ENCODE measurements around the gene FLNC.
A peak's percentile ranks its signal among the peaks of the same experiment; 100 is the strongest.

The FLNC gene

GRCh38 chr7:128826916-128827247, 3.3 kb upstream of the FLNC start:
- no peak overlapping the region for H3K4me3 ChIP-seq (ENCODE audit: low read depth, low read length)
- H3K36me3 ChIP-seq: no peaks in the 10 kb centered on the region
- H3K9me3 ChIP-seq (ENCODE audit: severe bottlenecking): no peaks in the 10 kb centered on the region
- H3K27ac ChIP-seq: no peak overlapping the region
- TF ChIP-seq, protein P1, sequence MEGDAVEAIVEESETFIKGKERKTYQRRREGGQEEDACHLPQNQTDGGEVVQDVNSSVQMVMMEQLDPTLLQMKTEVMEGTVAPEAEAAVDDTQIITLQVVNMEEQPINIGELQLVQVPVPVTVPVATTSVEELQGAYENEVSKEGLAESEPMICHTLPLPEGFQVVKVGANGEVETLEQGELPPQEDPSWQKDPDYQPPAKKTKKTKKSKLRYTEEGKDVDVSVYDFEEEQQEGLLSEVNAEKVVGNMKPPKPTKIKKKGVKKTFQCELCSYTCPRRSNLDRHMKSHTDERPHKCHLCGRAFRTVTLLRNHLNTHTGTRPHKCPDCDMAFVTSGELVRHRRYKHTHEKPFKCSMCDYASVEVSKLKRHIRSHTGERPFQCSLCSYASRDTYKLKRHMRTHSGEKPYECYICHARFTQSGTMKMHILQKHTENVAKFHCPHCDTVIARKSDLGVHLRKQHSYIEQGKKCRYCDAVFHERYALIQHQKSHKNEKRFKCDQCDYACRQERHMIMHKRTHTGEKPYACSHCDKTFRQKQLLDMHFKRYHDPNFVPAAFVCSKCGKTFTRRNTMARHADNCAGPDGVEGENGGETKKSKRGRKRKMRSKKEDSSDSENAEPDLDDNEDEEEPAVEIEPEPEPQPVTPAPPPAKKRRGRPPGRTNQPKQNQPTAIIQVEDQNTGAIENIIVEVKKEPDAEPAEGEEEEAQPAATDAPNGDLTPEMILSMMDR (IDR thresholded peaks at IDR 0.05; ENCODE audit: low read depth, low read length): no peak
- no peaks in the 10 kb centered on the region for H3K27me3 ChIP-seq (ENCODE audit: insufficient read depth, low read depth, severe bottlenecking)
- DNase-seq: no peak

- Histone ChIP-seq H3K27me3 (ENCODE audit: insufficient read depth, low read depth, severe bottlenecking) (no peaks in the 10 kb centered on the region), H3K36me3 (no peaks in the 10 kb centered on the region), H3K27ac (no peak overlapping the region), H3K9me3 (ENCODE audit: severe bottlenecking) (no peaks in the 10 kb centered on the region), H3K4me3 (ENCODE audit: low read depth, low read length) (no peak overlapping the region)
- DNase-seq: no peak
- TF ChIP-seq, protein P1 (IDR thresholded peaks at IDR 0.05; ENCODE audit: low read depth, low read length): no peak
Observed at GRCh38 chr7:128827248-128827958, 2.8 kb upstream of the FLNC start.

DNA sequence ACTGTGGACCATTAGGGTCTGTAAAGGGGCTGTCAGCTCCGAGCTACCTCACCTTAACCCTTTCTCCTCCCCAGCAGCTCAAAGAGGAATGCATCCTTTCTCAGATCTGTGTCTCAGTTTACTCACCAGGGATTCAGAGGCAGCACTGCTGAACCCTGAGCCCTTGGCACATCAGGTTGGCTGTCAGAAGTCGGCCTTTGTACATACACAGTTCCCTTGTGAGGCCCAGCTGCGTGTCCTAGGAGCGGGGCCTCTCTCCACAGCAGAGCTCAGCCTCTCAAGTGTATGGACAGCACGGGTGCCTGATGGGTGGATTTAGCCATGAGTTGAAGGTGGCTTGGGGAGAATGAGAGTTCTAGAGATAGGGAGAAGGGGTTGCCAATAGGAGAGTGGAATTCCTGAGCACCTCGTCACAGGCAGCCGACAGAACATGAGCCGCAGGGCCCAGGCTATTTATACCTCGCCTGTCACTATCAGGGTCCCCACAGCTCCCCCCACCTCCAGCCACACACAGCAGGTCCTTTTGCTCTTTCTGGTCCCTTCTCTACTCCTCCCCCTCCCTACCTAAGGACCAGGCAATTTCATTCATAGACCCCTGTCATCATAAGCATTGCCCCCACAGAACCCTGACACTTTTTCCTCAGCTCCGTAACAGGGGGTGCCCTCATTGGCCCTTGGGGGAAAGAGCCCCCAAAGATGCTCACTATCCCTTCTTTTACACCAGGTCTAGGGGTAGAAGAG, 2.1 kb upstream of the FLNC start:
- H3K4me3 ChIP-seq (ENCODE audit: low read depth, low read length): no peak overlapping the region
- no peak for DNase-seq
- no peak overlapping the region for H3K27ac ChIP-seq
- no peaks in the 10 kb centered on the region for H3K27me3 ChIP-seq (ENCODE audit: insufficient read depth, low read depth, severe bottlenecking)
- H3K36me3 ChIP-seq: no peaks in the 10 kb centered on the region
- no peaks in the 10 kb centered on the region for H3K9me3 ChIP-seq (ENCODE audit: severe bottlenecking)
- TF ChIP-seq, protein P1 (IDR thresholded peaks at IDR 0.05; ENCODE audit: low read depth, low read length): no peak

DNA sequence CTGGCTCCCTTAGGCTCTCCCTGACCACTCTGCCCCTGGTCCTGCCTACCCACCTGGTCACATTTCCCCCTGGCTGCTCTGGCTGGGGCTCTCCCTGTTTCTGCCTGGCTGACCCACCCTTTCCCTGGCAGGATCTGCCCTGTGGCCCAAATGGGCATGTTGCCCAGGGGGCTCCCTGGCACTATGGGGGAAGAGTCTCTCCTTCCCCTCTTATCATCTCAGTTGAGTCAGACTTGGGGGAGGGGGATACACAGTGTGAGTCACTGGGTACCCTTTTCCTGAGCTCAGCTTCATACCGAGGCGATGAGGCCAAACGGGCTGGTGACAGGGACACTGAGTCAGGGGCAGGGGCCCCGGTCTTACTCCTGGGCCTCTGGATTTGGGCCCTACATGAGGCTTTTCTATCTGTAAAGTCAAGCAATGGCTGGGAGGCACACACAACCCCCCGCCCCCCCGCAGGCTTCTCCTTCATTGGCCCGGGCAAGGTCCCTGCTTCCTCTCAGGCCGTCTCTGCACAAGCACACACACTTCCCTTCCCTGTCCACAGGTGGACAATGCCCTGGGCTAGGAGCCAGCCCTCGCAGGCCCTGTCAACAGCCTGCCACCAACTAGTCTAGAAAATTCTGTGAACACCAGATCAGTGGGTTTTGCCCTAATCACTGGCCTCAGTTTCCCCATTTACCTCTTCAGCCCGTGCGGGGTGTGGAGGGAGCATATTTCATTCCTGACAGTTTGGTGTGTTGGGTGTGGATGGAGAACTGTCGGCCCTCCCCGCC, 627 bp upstream of the FLNC start:
- DNase-seq: no peak
- no peak overlapping the region for H3K27ac ChIP-seq
- no peaks in the 10 kb centered on the region for H3K27me3 ChIP-seq (ENCODE audit: insufficient read depth, low read depth, severe bottlenecking)
- H3K36me3 ChIP-seq: no peaks in the 10 kb centered on the region
- H3K9me3 ChIP-seq (ENCODE audit: severe bottlenecking): no peaks in the 10 kb centered on the region
- TF ChIP-seq, protein P1 (IDR thresholded peaks at IDR 0.05; ENCODE audit: low read depth, low read length): no peak
- H3K4me3 ChIP-seq (ENCODE audit: low read depth, low read length): no peak overlapping the region

DNA sequence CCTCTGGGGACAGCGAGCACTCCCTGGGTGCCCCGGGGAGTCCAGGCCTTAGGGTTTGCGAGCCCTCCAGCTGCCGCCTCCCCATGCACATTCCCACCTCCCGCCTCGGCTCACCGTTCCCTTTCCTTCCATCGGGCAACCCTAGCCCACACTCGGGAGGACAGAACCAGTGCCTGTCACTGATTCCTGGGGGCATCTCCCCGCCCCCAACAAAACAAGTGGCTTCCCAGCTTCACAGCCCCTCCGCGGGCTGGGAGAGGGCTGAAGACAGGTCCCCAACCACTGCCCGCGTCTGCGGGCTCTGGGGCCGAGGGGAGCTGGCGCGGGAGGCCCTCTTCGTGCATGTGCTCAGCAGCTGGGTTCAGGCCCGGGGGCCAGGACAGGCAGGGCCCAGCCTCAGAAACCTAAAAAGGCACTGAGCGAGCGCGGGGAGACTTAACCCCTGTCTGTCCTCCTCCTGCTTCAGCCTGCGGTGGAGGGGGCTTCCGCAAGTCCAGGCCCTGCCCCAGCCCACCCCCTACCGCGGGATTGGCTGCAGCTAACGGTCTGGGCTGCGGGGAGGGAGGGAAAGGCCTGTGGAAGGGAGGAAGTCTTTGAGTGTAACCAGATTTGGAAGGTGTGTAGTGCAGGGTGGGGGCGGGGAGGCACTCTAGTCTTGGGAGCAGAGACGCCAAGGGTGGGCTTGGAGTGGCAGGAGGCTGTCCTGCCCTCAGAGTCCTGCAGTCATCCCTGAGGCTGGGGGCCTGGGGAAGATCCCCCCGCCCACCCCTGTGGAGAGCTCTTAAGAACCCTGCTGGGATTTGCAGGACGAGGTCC, 1.2 kb downstream of the FLNC start:
- Histone ChIP-seq H3K27me3 (ENCODE audit: insufficient read depth, low read depth, severe bottlenecking) (no peaks in the 10 kb centered on the region), H3K4me3 (ENCODE audit: low read depth, low read length) (peak overlapping the region; percentile 24), H3K36me3 (no peaks in the 10 kb centered on the region), H3K9me3 (ENCODE audit: severe bottlenecking) (no peaks in the 10 kb centered on the region), H3K27ac (peak overlapping the region; percentile 98)
- TF ChIP-seq, protein P1 (IDR thresholded peaks at IDR 0.05; ENCODE audit: low read depth, low read length): no peak
- DNase-seq: peak; percentile 82
